GM12872 (cell line): ENCODE measurements around the gene GFER.

ENCODE experiments used
- TF ChIP-seq, protein P1 (sequence below): IDR thresholded peaks from 3 replicates; pipeline ENCODE4 v1.5.1; 2011; ENCODE audit warnings: low read depth, mild to moderate bottlenecking, low read length, moderate library complexity; ENCODE audit not compliant: insufficient read depth

The GFER gene

DNA sequence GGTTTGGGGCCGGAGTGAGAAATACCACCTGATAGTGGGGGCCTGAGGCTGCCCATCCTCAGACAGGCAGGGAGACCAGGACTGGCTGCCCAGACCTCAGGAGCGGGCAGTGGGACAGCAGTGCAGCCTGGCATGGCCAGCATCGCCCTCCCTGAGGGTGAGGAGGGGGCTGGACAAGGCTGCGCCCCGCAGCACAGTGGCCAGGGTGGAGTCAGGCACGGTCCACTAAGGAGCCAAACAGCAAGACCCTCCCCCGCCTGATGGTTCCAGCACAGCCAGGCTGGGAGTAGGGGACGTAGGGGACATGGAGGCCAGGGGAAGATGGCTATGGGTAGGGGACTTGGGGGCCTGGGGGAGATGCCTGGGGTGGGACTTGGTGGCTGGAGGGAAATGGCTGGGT lies 22.3 kb downstream of the GFER start:
- TF ChIP-seq, protein P1, sequence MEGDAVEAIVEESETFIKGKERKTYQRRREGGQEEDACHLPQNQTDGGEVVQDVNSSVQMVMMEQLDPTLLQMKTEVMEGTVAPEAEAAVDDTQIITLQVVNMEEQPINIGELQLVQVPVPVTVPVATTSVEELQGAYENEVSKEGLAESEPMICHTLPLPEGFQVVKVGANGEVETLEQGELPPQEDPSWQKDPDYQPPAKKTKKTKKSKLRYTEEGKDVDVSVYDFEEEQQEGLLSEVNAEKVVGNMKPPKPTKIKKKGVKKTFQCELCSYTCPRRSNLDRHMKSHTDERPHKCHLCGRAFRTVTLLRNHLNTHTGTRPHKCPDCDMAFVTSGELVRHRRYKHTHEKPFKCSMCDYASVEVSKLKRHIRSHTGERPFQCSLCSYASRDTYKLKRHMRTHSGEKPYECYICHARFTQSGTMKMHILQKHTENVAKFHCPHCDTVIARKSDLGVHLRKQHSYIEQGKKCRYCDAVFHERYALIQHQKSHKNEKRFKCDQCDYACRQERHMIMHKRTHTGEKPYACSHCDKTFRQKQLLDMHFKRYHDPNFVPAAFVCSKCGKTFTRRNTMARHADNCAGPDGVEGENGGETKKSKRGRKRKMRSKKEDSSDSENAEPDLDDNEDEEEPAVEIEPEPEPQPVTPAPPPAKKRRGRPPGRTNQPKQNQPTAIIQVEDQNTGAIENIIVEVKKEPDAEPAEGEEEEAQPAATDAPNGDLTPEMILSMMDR = no peak

- TF ChIP-seq, protein P1 = no peak
Observed at GRCh38 chr16:2007081-2007836, 23.3 kb downstream of the GFER start.

DNA sequence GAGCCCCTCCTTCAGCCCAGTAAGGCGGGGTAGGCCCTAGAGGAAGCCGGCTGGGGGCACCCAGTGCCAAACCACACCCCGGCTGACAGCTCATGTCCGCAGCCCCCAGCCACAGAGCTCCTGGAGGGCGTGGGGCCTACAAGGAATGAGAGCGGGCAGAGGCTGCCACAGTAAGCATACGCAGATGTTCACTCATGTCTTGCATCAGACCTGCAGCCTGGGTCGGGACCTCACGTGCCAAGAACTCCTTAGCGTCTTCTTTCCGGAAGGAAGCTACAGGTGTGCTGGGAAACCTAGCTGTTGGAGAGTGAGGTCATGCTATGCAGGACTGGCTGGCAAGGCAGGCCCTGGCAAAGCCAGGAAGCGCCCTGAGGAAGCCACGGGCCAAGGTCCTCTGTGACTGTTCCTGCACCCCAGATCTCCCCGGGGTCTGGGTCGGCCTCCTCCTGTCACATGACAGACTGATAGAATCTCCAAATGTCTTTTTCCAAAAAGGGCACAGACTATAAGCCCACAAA lies 24.1 kb downstream of the GFER start:
- TF ChIP-seq, protein P1 = no peak

DNA sequence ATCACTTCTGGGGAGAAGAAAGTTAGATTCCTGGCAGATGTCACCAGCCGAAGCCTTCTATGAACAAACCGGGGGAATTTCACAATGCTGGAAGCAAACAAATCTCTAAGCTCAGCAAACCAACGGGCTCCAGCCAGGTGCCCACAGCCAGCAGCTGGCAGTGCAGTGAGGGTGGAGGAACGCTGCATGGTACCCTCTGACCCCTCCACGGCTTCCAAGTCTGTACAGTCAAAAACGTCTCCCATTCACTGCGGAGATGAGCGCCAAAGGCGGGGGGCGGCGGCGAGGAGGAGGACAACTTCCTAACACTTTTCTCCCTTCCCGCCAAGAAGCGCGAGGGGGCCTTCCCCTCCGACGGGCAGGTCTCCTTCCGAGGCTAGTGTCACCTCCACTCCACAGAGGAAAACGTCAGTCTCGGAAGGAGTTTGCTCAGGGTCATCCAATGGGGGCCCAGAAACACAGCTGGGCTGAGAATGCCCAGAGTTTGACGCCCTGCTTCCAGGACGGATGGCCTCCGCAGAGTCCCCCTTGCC lies 24.7 kb downstream of the GFER start:
- TF ChIP-seq, protein P1 = no peak

DNA sequence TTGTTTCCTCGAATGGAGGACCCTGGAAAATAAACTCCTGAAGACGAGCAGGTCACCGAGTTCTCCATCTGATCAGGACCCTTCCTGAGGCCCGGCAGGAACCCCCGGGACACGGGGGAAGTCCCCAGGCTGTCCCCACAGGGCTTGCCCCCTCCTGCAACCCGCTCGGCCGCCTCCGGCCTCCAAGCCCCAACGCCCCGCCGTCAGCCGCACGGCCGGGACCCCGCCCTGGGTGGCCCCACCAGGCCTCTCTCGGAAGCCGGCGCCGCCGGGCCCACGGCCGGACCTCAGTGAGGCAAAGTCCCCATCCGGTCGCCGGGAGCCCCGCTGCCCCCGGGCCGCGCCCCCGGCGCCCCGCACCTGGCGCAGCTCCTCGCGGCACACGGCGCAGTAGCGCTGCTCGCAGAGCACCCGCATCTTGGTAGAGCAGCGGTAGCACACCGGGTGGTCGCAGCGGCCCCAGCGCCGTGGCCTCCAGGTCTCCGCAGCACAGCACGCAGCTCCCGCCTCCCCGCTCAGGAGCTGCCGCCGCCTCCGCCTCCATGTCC lies 25.2 kb downstream of the GFER start:
- TF ChIP-seq, protein P1 = no peak

DNA sequence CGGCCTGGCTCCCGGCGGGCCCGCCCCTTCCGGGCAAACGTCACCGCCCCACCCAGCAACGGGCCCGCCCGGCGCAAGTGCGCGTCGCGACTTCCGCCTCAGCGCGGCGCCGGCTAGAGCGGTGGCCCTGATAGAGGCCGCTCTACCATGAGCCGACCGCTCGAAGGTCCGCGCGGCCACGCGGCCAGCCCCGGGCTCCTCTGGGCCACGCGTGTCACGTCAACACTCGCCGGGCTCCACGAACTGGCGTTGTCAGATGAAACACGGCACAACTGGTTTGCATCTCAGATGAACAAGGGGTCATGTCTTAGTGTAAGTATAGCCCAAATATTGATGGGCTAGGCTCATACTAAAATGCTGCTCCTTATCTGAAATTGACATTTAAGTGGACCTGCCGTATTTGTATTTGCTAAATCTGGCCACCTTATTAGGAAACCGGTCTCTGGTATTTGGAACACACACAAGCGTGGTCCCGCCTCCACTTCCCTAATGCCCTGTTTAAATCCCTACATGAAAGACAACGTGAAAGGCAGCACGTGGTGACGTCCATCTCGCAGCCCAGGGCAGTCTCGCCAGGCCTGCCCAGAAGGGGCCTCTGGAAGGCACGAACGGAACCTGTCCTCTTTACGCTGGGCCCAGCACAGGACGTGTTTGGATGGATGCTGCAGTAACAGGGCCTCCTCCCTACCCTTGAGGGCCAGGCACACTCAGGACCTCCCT lies 26.0 kb downstream of the GFER start, which contains the start of gene ZNF598:
TSS of gene ZNF598 (minus strand) at position 31 of the 720 bp plus-strand sequence.
- TF ChIP-seq, protein P1 = no peak

DNA sequence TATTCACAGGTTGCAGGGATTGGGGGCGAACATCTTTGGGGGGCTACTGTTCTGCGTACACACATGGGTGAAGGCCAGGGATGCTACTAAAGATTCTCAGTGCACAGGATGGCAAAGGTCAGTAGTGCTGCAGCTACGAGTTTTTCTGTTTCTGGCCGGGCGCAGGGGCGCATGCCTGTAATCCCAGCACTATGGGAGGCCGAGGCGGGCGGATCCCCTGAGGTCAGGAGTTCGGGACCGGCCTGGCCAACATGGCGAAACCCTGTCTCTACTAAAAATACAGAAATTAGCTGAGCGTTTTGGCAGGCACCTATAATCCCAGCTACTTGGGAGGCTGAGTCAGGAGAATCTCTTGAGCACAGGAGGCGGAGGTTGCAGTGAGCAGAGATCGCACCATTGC lies 29.5 kb downstream of the GFER start:
- TF ChIP-seq, protein P1 = no peak
